ENCODE data around the gene FHDC1.

DNA sequence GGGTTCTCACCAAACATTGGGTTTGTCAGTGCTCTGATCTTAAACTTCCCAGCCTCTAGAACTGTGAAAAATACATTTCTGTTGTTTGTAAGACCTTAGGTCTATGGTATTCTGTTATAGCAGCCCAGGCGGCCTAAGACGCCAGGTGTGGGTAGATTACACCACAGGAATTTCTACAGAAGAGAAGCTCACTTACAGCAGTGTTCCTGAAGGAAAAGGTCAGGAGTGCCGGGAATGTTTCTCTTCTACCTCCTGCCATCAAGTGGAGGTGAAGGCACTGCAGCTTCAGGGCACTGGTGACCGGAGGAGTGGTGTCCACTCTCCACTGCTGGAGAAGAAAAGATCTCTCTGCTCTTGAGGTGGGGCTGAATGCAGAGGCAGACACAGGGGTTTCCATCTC is 45.7 kb downstream of the FHDC1 start:
- TF ChIP-seq POLR2A (IDR thresholded peaks at IDR 0.05), result no peak
- TF ChIP-seq, protein P1, sequence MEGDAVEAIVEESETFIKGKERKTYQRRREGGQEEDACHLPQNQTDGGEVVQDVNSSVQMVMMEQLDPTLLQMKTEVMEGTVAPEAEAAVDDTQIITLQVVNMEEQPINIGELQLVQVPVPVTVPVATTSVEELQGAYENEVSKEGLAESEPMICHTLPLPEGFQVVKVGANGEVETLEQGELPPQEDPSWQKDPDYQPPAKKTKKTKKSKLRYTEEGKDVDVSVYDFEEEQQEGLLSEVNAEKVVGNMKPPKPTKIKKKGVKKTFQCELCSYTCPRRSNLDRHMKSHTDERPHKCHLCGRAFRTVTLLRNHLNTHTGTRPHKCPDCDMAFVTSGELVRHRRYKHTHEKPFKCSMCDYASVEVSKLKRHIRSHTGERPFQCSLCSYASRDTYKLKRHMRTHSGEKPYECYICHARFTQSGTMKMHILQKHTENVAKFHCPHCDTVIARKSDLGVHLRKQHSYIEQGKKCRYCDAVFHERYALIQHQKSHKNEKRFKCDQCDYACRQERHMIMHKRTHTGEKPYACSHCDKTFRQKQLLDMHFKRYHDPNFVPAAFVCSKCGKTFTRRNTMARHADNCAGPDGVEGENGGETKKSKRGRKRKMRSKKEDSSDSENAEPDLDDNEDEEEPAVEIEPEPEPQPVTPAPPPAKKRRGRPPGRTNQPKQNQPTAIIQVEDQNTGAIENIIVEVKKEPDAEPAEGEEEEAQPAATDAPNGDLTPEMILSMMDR (IDR thresholded peaks at IDR 0.05), result no peak
